ENCODE measurements around the gene TSHZ3. TPM values are rescaled to one million over a fixed set of nuclear protein-coding genes. Genes with fewer than 3 reads are reported as not detected.

Gene TSHZ3
- total RNA-seq, 4 donors from 2014 or later, result 0.19 to 5.3 (median 1.9) TPM

GRCh38 chr19:31272583-31273106 is 76.6 kb downstream of the TSHZ3 start:
- Histone ChIP-seq H3K27ac (no peak overlapping the region), H3K36me3 (peaks cover 0 to 6% (median 0%) of the 10 kb centered on the region in 3 donors), H3K4me3 (no peak overlapping the region), H3K9me3 (no peaks in the 10 kb centered on the region), H3K27me3 (no peaks in the 10 kb centered on the region), H3K4me1 (no peaks in the 10 kb centered on the region)
- 95 to 96% methylated on average over 13 to 15 of the region's 15 CpGs for WGBS, 2 donors
- DNase-seq, result no peak
- intact Hi-C loops (cut with DNase I), result no loop called here
- TF ChIP-seq CTCF (IDR thresholded peaks at IDR 0.05) (no peak), POLR2A (IDR thresholded peaks at IDR 0.05) (no peak)

- H3K4me3 ChIP-seq, result no peak overlapping the region
- TF ChIP-seq CTCF (IDR thresholded peaks at IDR 0.05), result no peak
- intact Hi-C loops (cut with DNase I), result no loop called here
- no peak overlapping the region for H3K27ac ChIP-seq
- H3K9me3 ChIP-seq, result no peaks in the 10 kb centered on the region
- WGBS, 2 donors, result 73 to 75% methylated on average over 8 to 10 of the region's 12 CpGs
- no peaks in the 10 kb centered on the region for H3K4me1 ChIP-seq
- no peaks in the 10 kb centered on the region for H3K36me3 ChIP-seq
- H3K27me3 ChIP-seq, result no peaks in the 10 kb centered on the region
- no peak for DNase-seq
Observed at GRCh38 chr19:31271306-31271911, 77.8 kb downstream of the TSHZ3 start.

- H3K27me3 ChIP-seq, result no peaks in the 10 kb centered on the region
- H3K4me1 ChIP-seq, result no peaks in the 10 kb centered on the region
- no peak for TF ChIP-seq CTCF (IDR thresholded peaks at IDR 0.05)
- no peak for TF ChIP-seq POLR2A (IDR thresholded peaks at IDR 0.05)
- H3K9me3 ChIP-seq, result no peaks in the 10 kb centered on the region
- intact Hi-C loops (cut with DNase I), result no loop called here
- DNase-seq, result no peak
- H3K36me3 ChIP-seq, result no peaks in the 10 kb centered on the region
- H3K4me3 ChIP-seq, result no peak overlapping the region
- H3K27ac ChIP-seq, result no peak overlapping the region
- WGBS, 2 donors, result 48 to 79% methylated on average over 3 to 4 of the region's 6 CpGs
Observed at GRCh38 chr19:31270897-31271296, 78.3 kb downstream of the TSHZ3 start.

- 75 to 86% methylated on average over 8 to 10 of the region's 10 CpGs for WGBS, 2 donors
- H3K27me3 ChIP-seq, result no peaks in the 10 kb centered on the region
- H3K9me3 ChIP-seq, result no peaks in the 10 kb centered on the region
- no peak overlapping the region for H3K27ac ChIP-seq
- H3K36me3 ChIP-seq, result no peaks in the 10 kb centered on the region
- no peak for DNase-seq
- intact Hi-C loops (cut with DNase I), result no loop called here
- TF ChIP-seq POLR2A (IDR thresholded peaks at IDR 0.05) (no peak), CTCF (IDR thresholded peaks at IDR 0.05) (no peak)
- no peak overlapping the region for H3K4me3 ChIP-seq
- H3K4me1 ChIP-seq, result no peaks in the 10 kb centered on the region
Observed at GRCh38 chr19:31269425-31270127, 79.7 kb downstream of the TSHZ3 start.

- Histone ChIP-seq H3K4me1 (no peaks in the 10 kb centered on the region), H3K27me3 (no peaks in the 10 kb centered on the region), H3K4me3 (no peak overlapping the region), H3K9me3 (no peaks in the 10 kb centered on the region), H3K36me3 (no peaks in the 10 kb centered on the region), H3K27ac (no peak overlapping the region)
- 87 to 88% methylated on average over 9 to 13 of the region's 15 CpGs for WGBS, 2 donors
- intact Hi-C loops (cut with DNase I), result no loop called here
- TF ChIP-seq CTCF (IDR thresholded peaks at IDR 0.05), result no peak
- no peak for TF ChIP-seq POLR2A (IDR thresholded peaks at IDR 0.05)
- DNase-seq, result no peak
Observed at GRCh38 chr19:31268751-31269383, 80.4 kb downstream of the TSHZ3 start.

Measured in esophagus squamous epithelium (tissue), 5 donors.